ENCODE measurements around the gene CRYGB.
A peak's percentile ranks its signal among the peaks of the same experiment; 100 is the strongest.

The CRYGB gene

DNA sequence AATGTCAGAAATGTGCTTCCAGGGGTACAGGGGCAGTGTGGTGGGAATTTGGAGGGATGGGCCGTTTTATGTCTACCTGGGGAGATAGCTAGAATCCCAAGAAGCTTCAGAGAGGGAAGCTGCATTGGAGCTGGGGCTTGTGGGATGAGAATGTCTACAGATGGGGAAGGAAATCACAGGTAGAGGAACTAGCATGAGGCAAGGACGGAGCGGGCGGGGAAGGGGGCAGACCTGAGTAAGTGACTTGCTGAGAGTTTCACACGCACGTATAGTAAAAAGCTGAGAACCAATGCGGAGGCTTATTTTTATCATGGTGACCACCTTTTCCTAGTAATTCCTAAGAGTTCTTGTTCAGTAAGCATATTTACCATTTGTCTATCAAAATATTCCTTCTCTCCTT, 37.6 kb upstream of the CRYGB start:
- Histone ChIP-seq H2AFZ (ENCODE audit: low read depth, low read length) (no peak overlapping the region), H3K9me3 (ENCODE audit: insufficient read depth, low read length) (no peaks in the 10 kb centered on the region), H3K9ac (ENCODE audit: low read length) (no peak overlapping the region), H3K4me3 (ENCODE audit: low read length) (peak overlapping the region; percentile 68), H3K27me3 (ENCODE audit: low read depth, low read length) (peaks cover 10% of the 10 kb centered on the region; the same call in 1 of the 2 replicates), H3K4me1 (ENCODE audit: low read length) (peaks cover 20% of the 10 kb centered on the region), H3K27ac (ENCODE audit: low read length) (no peak overlapping the region), H3K36me3 (replicated peaks; ENCODE audit: low read depth, low read length) (no peaks in the 10 kb centered on the region), H4K20me1 (ENCODE audit: insufficient read depth, low read length) (no peaks in the 10 kb centered on the region), H3K79me2 (ENCODE audit: low read length) (no peaks in the 10 kb centered on the region), H3K4me2 (ENCODE audit: low read length) (peak overlapping the region; percentile 81)
- TF ChIP-seq EZH2phosphoT487 (IDR thresholded peaks at IDR 0.05; ENCODE audit: low read depth), result no peak
- TF ChIP-seq, protein P1, sequence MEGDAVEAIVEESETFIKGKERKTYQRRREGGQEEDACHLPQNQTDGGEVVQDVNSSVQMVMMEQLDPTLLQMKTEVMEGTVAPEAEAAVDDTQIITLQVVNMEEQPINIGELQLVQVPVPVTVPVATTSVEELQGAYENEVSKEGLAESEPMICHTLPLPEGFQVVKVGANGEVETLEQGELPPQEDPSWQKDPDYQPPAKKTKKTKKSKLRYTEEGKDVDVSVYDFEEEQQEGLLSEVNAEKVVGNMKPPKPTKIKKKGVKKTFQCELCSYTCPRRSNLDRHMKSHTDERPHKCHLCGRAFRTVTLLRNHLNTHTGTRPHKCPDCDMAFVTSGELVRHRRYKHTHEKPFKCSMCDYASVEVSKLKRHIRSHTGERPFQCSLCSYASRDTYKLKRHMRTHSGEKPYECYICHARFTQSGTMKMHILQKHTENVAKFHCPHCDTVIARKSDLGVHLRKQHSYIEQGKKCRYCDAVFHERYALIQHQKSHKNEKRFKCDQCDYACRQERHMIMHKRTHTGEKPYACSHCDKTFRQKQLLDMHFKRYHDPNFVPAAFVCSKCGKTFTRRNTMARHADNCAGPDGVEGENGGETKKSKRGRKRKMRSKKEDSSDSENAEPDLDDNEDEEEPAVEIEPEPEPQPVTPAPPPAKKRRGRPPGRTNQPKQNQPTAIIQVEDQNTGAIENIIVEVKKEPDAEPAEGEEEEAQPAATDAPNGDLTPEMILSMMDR (IDR thresholded peaks at IDR 0.05; ENCODE audit: low read depth, low read length), result no peak

GRCh38 chr2:208182835-208183234, 36.9 kb upstream of the CRYGB start:
- H3K36me3 ChIP-seq (replicated peaks; ENCODE audit: low read depth, low read length), result no peaks in the 10 kb centered on the region
- peaks cover 10% of the 10 kb centered on the region; the same call in 1 of the 2 replicates for H3K27me3 ChIP-seq (ENCODE audit: low read depth, low read length)
- no peak overlapping the region for H2AFZ ChIP-seq (ENCODE audit: low read depth, low read length)
- no peaks in the 10 kb centered on the region for H3K79me2 ChIP-seq (ENCODE audit: low read length)
- TF ChIP-seq EZH2phosphoT487 (IDR thresholded peaks at IDR 0.05; ENCODE audit: low read depth), result no peak
- TF ChIP-seq, protein P1 (IDR thresholded peaks at IDR 0.05; ENCODE audit: low read depth, low read length), result no peak
- peaks cover 20% of the 10 kb centered on the region for H3K4me1 ChIP-seq (ENCODE audit: low read length)
- H3K4me3 ChIP-seq (ENCODE audit: low read length), result no peak overlapping the region
- H3K9ac ChIP-seq (ENCODE audit: low read length), result no peak overlapping the region
- no peaks in the 10 kb centered on the region for H4K20me1 ChIP-seq (ENCODE audit: insufficient read depth, low read length)
- H3K9me3 ChIP-seq (ENCODE audit: insufficient read depth, low read length), result no peaks in the 10 kb centered on the region
- no peak overlapping the region for H3K4me2 ChIP-seq (ENCODE audit: low read length)
- no peak overlapping the region for H3K27ac ChIP-seq (ENCODE audit: low read length)

GRCh38 chr2:208179028-208179609, 33.2 kb upstream of the CRYGB start:
- no peaks in the 10 kb centered on the region for H3K27me3 ChIP-seq (ENCODE audit: low read depth, low read length)
- no peak overlapping the region for H3K27ac ChIP-seq (ENCODE audit: low read length)
- TF ChIP-seq, protein P1 (IDR thresholded peaks at IDR 0.05; ENCODE audit: low read depth, low read length), result no peak
- TF ChIP-seq EZH2phosphoT487 (IDR thresholded peaks at IDR 0.05; ENCODE audit: low read depth), result no peak
- H3K4me1 ChIP-seq (ENCODE audit: low read length), result peaks cover 12% of the 10 kb centered on the region
- H3K9me3 ChIP-seq (ENCODE audit: insufficient read depth, low read length), result no peaks in the 10 kb centered on the region
- peak overlapping the region; percentile 39; the same call in 1 of the 2 replicates for H2AFZ ChIP-seq (ENCODE audit: low read depth, low read length)
- H4K20me1 ChIP-seq (ENCODE audit: insufficient read depth, low read length), result no peaks in the 10 kb centered on the region
- H3K36me3 ChIP-seq (replicated peaks; ENCODE audit: low read depth, low read length), result no peaks in the 10 kb centered on the region
- no peak overlapping the region for H3K9ac ChIP-seq (ENCODE audit: low read length)
- no peaks in the 10 kb centered on the region for H3K79me2 ChIP-seq (ENCODE audit: low read length)
- 0 out of 2 replicates have a peak overlapping the region, but pooled peaks have one; percentile 2 for H3K4me2 ChIP-seq (ENCODE audit: low read length)
- no peak overlapping the region for H3K4me3 ChIP-seq (ENCODE audit: low read length)

DNA sequence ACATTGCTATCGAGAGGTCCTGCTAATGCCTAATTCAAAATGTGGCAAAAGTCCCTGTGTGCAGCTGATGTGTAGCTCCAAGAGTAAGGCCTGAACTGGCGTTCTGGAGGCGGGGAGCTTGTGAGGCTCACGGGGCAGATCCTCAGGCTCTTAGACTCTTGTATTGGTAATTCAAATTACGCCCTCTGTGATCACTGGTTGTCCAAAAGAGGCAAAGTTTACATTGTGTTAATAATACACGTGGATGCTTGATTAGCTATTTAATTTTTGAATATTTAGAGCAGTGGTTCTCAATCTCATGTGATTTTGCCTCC, 29.8 kb upstream of the CRYGB start:
- no peaks in the 10 kb centered on the region for H3K36me3 ChIP-seq (replicated peaks; ENCODE audit: low read depth, low read length)
- peaks cover 11% of the 10 kb centered on the region for H3K4me1 ChIP-seq (ENCODE audit: low read length)
- H3K9me3 ChIP-seq (ENCODE audit: insufficient read depth, low read length), result no peaks in the 10 kb centered on the region
- no peak overlapping the region for H3K9ac ChIP-seq (ENCODE audit: low read length)
- no peak for TF ChIP-seq EZH2phosphoT487 (IDR thresholded peaks at IDR 0.05; ENCODE audit: low read depth)
- TF ChIP-seq, protein P1 (IDR thresholded peaks at IDR 0.05; ENCODE audit: low read depth, low read length), result no peak
- no peaks in the 10 kb centered on the region for H4K20me1 ChIP-seq (ENCODE audit: insufficient read depth, low read length)
- H3K27me3 ChIP-seq (ENCODE audit: low read depth, low read length), result no peaks in the 10 kb centered on the region; the same call in 1 of the 2 replicates
- H3K4me3 ChIP-seq (ENCODE audit: low read length), result no peak overlapping the region
- peak overlapping the region; percentile 28; the same call in 1 of the 2 replicates for H2AFZ ChIP-seq (ENCODE audit: low read depth, low read length)
- H3K4me2 ChIP-seq (ENCODE audit: low read length), result 0 out of 2 replicates have a peak overlapping the region, but pooled peaks have one; percentile 15
- no peak overlapping the region for H3K27ac ChIP-seq (ENCODE audit: low read length)
- no peaks in the 10 kb centered on the region for H3K79me2 ChIP-seq (ENCODE audit: low read length)

Measured in OCI-LY3 (cell line).